HUES6 (cell line): ENCODE measurements around the gene LMAN2.
A peak's percentile ranks its signal among the peaks of the same experiment; 100 is the strongest.

ENCODE experiments used
- H3K27ac ChIP-seq: 2 replicates; pipeline ENCODE4 v1.7.0; 2013; ENCODE audit warnings: low read depth, mild to moderate bottlenecking, low read length, inconsistent platforms
- H3K27me3 ChIP-seq: 2 replicates; pipeline ENCODE4 v1.6.1; 2013; ENCODE audit warnings: low read length; ENCODE audit not compliant: control insufficient read depth, insufficient read depth
- H3K36me3 ChIP-seq: 2 replicates; pipeline ENCODE4 v1.6.1; 2013; ENCODE audit warnings: low read length; ENCODE audit not compliant: control insufficient read depth, insufficient read depth
- H3K4me1 ChIP-seq: 2 replicates; pipeline ENCODE4 v1.6.1; 2013; ENCODE audit warnings: low read length; ENCODE audit not compliant: control insufficient read depth, insufficient read depth
- H3K4me3 ChIP-seq: 2 replicates; pipeline ENCODE4 v1.5.1; 2013; ENCODE audit warnings: low read depth, low read length
- H3K9ac ChIP-seq: one replicate; pipeline ENCODE4 v1.6.1; 2013; ENCODE audit warnings: mild to moderate bottlenecking, low read length
- H3K9me3 ChIP-seq: 2 replicates; pipeline ENCODE4 v1.6.1; 2013; ENCODE audit warnings: low read depth, low read length; ENCODE audit not compliant: control insufficient read depth, insufficient read depth

The LMAN2 gene

DNA sequence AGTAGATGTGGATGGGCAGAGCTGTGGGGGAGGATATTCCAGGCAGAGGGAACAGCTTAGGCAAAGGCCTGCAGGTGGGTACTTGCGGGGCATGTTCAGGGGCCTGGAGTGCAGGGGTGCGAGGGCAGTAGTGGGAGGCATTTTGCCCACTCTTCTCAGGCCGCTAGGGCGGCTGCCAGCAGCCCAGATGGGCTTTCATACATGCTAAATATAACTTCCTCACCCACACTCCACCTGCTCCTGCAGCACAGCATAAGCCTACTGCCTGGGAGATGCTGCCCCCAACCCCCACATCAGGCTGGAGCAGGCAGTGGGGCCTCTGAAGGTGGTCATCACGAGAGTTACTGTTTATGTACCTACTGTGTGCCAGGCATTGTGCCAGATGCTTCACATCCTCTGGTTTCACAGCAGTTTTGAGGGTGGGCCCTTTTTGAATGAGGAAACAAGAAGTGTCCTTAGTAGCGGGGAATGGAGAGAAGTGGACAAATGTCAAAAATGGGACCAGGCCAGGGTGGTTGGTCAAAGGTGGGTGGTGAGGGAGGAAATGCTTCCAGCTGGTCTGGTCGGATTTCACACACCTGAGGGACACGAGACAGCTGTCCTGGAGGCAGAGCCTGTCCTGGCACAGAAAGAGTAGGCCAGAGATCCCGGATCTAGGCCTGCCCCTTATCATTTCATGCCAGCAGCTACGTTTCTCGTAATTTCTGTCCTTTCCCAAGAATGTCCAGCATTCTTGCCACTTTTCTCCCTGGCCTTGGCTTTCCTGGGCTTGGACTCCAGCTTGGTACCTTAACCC lies 18.4 kb upstream of the LMAN2 start:
- no peak overlapping the region for H3K27ac ChIP-seq
- H3K4me1 ChIP-seq = peaks cover 41% of the 10 kb centered on the region
- H3K36me3 ChIP-seq = peaks cover 8% of the 10 kb centered on the region; the same call in 1 of the 2 replicates
- H3K9ac ChIP-seq = peak overlapping the region; percentile 3
- peaks cover 17% of the 10 kb centered on the region for H3K27me3 ChIP-seq
- H3K9me3 ChIP-seq = no peaks in the 10 kb centered on the region
- H3K4me3 ChIP-seq = 0 out of 2 replicates have a peak overlapping the region, but pooled peaks have one; percentile 0

GRCh38 chr5:177368869-177369644 lies 17.6 kb upstream of the LMAN2 start:
- H3K4me3 ChIP-seq = no peak overlapping the region
- no peak overlapping the region for H3K9ac ChIP-seq
- peaks cover 8% of the 10 kb centered on the region; the same call in 1 of the 2 replicates for H3K36me3 ChIP-seq
- H3K9me3 ChIP-seq = no peaks in the 10 kb centered on the region
- H3K27ac ChIP-seq = no peak overlapping the region
- peaks cover 17% of the 10 kb centered on the region for H3K27me3 ChIP-seq
- H3K4me1 ChIP-seq = peaks cover 44% of the 10 kb centered on the region

- H3K27ac ChIP-seq = no peak overlapping the region
- peaks cover 8% of the 10 kb centered on the region; the same call in 1 of the 2 replicates for H3K36me3 ChIP-seq
- peaks cover 43% of the 10 kb centered on the region for H3K4me1 ChIP-seq
- H3K27me3 ChIP-seq = peaks cover 17% of the 10 kb centered on the region
- no peak overlapping the region for H3K9ac ChIP-seq
- no peaks in the 10 kb centered on the region for H3K9me3 ChIP-seq
- peak overlapping the region; percentile 66 for H3K4me3 ChIP-seq
Observed at GRCh38 chr5:177367981-177368868, 16.8 kb upstream of the LMAN2 start.

DNA sequence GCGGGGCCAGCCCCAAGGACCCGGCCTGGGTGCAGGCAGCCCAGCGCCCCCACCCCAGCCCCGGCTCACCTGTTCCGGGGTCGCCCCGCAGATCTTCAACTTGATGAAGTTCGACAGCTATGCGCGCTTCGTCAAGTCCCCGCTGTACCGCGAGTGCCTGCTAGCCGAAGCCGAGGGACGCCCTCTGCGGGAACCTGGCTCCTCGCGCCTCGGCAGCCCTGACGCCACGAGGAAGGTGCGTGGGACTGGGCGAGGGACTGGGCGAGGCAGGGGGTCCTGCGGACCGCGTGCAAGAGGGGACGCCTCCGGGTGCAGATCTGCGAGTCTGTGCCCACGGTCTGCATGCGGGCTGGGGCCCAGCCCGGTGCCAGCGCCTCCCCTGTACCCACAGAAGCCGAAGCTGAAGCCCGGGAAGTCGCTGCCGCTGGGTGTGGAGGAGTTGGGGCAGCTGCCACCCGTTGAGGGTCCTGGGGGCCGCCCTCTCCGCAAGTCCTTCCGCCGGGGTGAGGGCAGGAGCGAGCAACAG lies 15.9 kb upstream of the LMAN2 start:
- H3K4me3 ChIP-seq = peak overlapping the region; percentile 66
- H3K27me3 ChIP-seq = peaks cover 18% of the 10 kb centered on the region
- H3K9me3 ChIP-seq = no peaks in the 10 kb centered on the region
- peak overlapping the region; percentile 35 for H3K9ac ChIP-seq
- peaks cover 47% of the 10 kb centered on the region for H3K4me1 ChIP-seq
- peaks cover 8% of the 10 kb centered on the region; the same call in 1 of the 2 replicates for H3K36me3 ChIP-seq
- no peak overlapping the region for H3K27ac ChIP-seq

DNA sequence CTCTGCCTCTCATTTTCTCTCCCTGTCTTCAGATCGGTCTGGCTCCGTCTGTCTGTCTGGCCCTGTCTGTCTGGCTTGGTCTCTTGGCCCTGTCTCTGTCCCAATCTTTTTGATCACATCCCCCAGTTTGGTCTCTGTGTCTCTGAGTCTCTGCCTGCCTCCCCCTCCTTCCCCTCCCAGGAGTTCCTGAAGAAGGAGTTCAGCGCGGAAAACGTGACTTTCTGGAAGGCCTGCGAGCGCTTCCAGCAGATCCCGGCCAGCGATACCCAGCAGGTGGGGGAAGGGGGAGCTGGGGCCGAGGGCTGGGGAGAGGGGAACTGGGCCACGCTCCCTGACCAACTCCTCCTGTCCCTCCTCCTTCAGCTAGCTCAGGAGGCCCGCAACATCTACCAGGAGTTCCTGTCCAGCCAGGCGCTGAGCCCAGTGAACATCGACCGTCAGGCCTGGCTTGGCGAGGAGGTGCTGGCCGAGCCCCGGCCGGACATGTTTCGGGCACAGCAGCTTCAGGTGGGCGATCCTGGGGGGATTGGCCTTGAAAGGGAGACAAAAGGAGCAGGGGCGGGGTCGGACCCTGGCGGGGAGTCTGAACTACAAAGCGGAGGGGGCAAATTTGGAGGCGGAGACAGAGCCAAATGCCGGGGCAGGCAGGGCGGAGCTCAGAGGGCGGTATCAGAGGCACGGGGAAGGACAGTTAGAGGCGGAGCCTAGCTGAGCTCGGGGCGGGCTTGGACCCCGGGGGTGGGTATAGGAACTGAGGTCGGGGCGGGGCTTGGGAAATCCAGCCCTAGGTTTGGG lies 15.3 kb upstream of the LMAN2 start:
- Histone ChIP-seq H3K4me3 (peak overlapping the region; percentile 68), H3K27me3 (peaks cover 24% of the 10 kb centered on the region), H3K9ac (peak overlapping the region; percentile 75), H3K27ac (peak overlapping the region; percentile 73), H3K4me1 (peaks cover 52% of the 10 kb centered on the region), H3K9me3 (no peaks in the 10 kb centered on the region), H3K36me3 (0 out of 2 replicates have a peak, but pooled peaks cover 3% of the 10 kb centered on the region)

DNA sequence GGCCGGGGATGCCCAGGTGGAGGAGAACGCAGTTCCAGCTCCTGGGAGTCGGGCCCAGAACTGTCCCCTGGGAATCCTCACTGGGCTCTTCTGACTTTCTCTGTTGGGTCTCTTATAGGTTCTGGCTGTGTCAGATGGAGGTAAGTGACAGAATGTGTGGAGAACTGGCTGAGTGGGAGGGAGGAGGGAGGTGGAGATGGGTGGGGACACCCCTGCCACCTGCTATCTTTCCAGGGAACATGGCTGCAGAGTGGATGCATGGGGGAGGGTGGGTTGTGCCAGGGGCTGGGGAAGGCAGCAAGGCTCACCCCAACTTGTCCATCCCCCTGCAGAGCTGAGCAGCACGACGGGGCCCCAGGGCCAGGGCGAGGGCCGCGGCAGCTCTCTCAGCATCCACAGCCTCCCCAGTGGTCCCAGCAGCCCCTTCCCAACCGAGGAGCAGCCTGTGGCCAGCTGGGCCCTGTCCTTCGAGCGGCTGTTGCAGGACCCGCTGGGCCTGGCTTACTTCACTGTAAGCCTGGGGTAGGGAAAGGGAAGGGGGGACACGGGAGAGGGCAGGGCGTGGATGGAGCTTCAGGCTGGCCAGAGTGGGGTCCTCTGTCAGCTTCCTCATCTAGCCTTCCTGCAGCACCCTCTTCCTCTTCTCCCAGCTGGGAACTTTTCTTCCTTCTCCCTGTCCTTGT lies 14.5 kb upstream of the LMAN2 start:
- peaks cover 24% of the 10 kb centered on the region for H3K27me3 ChIP-seq
- peaks cover 47% of the 10 kb centered on the region for H3K4me1 ChIP-seq
- 0 out of 2 replicates have a peak, but pooled peaks cover 3% of the 10 kb centered on the region for H3K36me3 ChIP-seq
- peak overlapping the region; percentile 68 for H3K4me3 ChIP-seq
- peak overlapping the region; percentile 73; the same call in 1 of the 2 replicates for H3K27ac ChIP-seq
- peak overlapping the region; percentile 41 for H3K9ac ChIP-seq
- no peaks in the 10 kb centered on the region for H3K9me3 ChIP-seq

DNA sequence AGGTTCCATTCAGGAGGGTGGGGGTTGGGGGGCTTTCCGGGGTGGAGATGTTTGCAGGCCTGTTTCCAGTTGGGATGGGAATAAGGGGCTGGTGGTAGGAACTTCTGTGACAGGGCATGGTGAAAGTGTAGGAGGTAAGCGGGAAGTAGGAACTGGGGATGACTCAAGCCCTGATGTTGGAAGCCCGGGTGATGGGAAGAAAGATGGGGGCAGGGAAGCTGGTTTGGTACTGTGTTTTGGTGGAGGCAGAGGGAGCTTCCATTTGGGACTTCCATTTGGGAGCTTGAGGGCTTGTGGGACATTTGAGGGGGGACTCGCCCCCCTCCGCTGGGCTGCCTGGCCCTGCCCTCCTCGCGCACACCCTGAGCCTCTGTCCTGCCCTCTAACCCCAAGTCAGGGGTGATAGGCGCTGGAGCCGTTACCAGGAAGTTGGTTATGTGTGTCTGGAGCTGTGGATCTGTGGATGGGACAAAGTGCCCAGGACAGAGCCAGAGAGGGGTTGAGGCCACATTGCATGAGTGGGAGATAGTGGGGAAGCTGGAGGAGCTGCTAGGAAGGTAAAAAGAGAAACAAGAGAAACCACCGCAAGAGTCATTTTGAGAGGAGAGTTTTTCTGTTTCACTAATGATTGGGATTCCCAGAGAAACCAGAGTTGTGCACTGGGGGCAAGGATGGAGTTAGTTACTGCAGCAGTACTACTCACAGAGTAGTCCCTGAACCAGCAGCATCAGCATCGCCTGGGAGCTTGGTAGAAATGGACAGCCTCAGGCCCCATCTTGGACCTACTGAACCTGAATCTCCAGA lies 12.9 kb upstream of the LMAN2 start:
- no peaks in the 10 kb centered on the region for H3K9me3 ChIP-seq
- no peak overlapping the region for H3K27ac ChIP-seq
- H3K27me3 ChIP-seq = peaks cover 24% of the 10 kb centered on the region
- peaks cover 40% of the 10 kb centered on the region for H3K4me1 ChIP-seq
- no peak overlapping the region for H3K4me3 ChIP-seq
- 0 out of 2 replicates have a peak, but pooled peaks cover 3% of the 10 kb centered on the region for H3K36me3 ChIP-seq
- H3K9ac ChIP-seq = no peak overlapping the region

- Histone ChIP-seq H3K4me1 (peaks cover 40% of the 10 kb centered on the region), H3K9ac (no peak overlapping the region), H3K27me3 (peaks cover 20% of the 10 kb centered on the region), H3K9me3 (no peaks in the 10 kb centered on the region), H3K4me3 (peak overlapping the region; percentile 61), H3K36me3 (no peaks in the 10 kb centered on the region), H3K27ac (no peak overlapping the region)
Observed at GRCh38 chr5:177363565-177363964, 12.1 kb upstream of the LMAN2 start.
